ENCODE measurements around the gene EIF5B. TPM values are rescaled to one million over a fixed set of nuclear protein-coding genes. Genes with fewer than 3 reads are reported as not detected.

The EIF5B gene
- total RNA-seq, 4 donors from 2014 or later, result 33.0 to 71.3 (median 50.7) TPM

- in situ Hi-C loops (cut with MboI; ENCODE audit: low sequenced_read_pairs in 4 of 4), result no loop called here
- Histone ChIP-seq H3K27ac (no peak overlapping the region), H3K36me3 (peaks cover 0 to 70% of the 10 kb centered on the region in 2 donors), H3K4me3 (no peak overlapping the region), H3K4me1 (peaks cover 0 to 6% of the 10 kb centered on the region in 2 donors), H3K9me3 (no peaks in the 10 kb centered on the region), H3K27me3 (no peaks in the 10 kb centered on the region)
- TF ChIP-seq POLR2A (IDR thresholded peaks at IDR 0.05) (no peak), CTCF (IDR thresholded peaks at IDR 0.05 in 4 of 5, conservative IDR thresholded peaks at IDR 0.05 in 1 of 5) (no peak)
- DNase-seq (no peak), ATAC-seq (no peak)
- intact Hi-C loops (cut with DNase I; ENCODE audit: low total_unique reads), result no loop called here
Observed at GRCh38 chr2:99417396-99417795, 80.2 kb downstream of the EIF5B start.

GRCh38 chr2:99420031-99420430, 82.8 kb downstream of the EIF5B start:
- intact Hi-C loops (cut with DNase I; ENCODE audit: low total_unique reads) (no loop called here), in situ Hi-C loops (cut with MboI; ENCODE audit: low sequenced_read_pairs in 4 of 4) (no loop called here)
- Histone ChIP-seq H3K27ac (no peak overlapping the region), H3K9me3 (no peaks in the 10 kb centered on the region), H3K27me3 (no peaks in the 10 kb centered on the region), H3K36me3 (peaks cover 0 to 57% of the 10 kb centered on the region in 2 donors), H3K4me1 (peaks cover 8 to 15% of the 10 kb centered on the region in 2 donors), H3K4me3 (no peak overlapping the region)
- TF ChIP-seq POLR2A (IDR thresholded peaks at IDR 0.05), result no peak
- no peak for TF ChIP-seq CTCF (IDR thresholded peaks at IDR 0.05 in 4 of 5, conservative IDR thresholded peaks at IDR 0.05 in 1 of 5)
- DNase-seq (no peak), ATAC-seq (no peak)

- peaks cover 0 to 53% of the 10 kb centered on the region in 2 donors for H3K36me3 ChIP-seq
- intact Hi-C loops (cut with DNase I; ENCODE audit: low total_unique reads), result no loop called here
- no peaks in the 10 kb centered on the region for H3K9me3 ChIP-seq
- H3K27ac ChIP-seq, result no peak overlapping the region
- H3K4me1 ChIP-seq, result peaks cover 8 to 15% of the 10 kb centered on the region in 2 donors
- H3K27me3 ChIP-seq, result no peaks in the 10 kb centered on the region
- no peak overlapping the region for H3K4me3 ChIP-seq
- no peak for ATAC-seq
- in situ Hi-C loops (cut with MboI; ENCODE audit: low sequenced_read_pairs in 4 of 4), result no loop called here
- DNase-seq, result no peak
- TF ChIP-seq POLR2A (IDR thresholded peaks at IDR 0.05) (no peak), CTCF (IDR thresholded peaks at IDR 0.05 in 4 of 5, conservative IDR thresholded peaks at IDR 0.05 in 1 of 5) (no peak)
Observed at GRCh38 chr2:99420751-99421299, 83.6 kb downstream of the EIF5B start.

GRCh38 chr2:99421469-99421868, 84.3 kb downstream of the EIF5B start:
- H3K4me1 ChIP-seq, result peaks cover 8 to 15% of the 10 kb centered on the region in 2 donors
- H3K4me3 ChIP-seq, result no peak overlapping the region
- H3K36me3 ChIP-seq, result peaks cover 0 to 54% of the 10 kb centered on the region in 2 donors
- intact Hi-C loops (cut with DNase I; ENCODE audit: low total_unique reads), result no loop called here
- in situ Hi-C loops (cut with MboI; ENCODE audit: low sequenced_read_pairs in 4 of 4), result no loop called here
- TF ChIP-seq CTCF (IDR thresholded peaks at IDR 0.05 in 4 of 5, conservative IDR thresholded peaks at IDR 0.05 in 1 of 5), result no peak
- TF ChIP-seq POLR2A (IDR thresholded peaks at IDR 0.05), result no peak
- no peaks in the 10 kb centered on the region for H3K27me3 ChIP-seq
- no peak for DNase-seq
- H3K27ac ChIP-seq, result peak overlapping the region in 1 of 4 donors; percentile 1
- ATAC-seq, result no peak
- no peaks in the 10 kb centered on the region for H3K9me3 ChIP-seq

GRCh38 chr2:99422599-99422998, 85.4 kb downstream of the EIF5B start:
- intact Hi-C loops (cut with DNase I; ENCODE audit: low total_unique reads) (no loop called here), in situ Hi-C loops (cut with MboI; ENCODE audit: low sequenced_read_pairs in 4 of 4) (no loop called here)
- no peaks in the 10 kb centered on the region for H3K9me3 ChIP-seq
- TF ChIP-seq CTCF (IDR thresholded peaks at IDR 0.05 in 4 of 5, conservative IDR thresholded peaks at IDR 0.05 in 1 of 5), result no peak
- TF ChIP-seq POLR2A (IDR thresholded peaks at IDR 0.05), result no peak
- DNase-seq (no peak), ATAC-seq (peak; percentile 49 to 81)
- H3K4me1 ChIP-seq, result peaks cover 8 to 15% of the 10 kb centered on the region in 2 donors
- no peak overlapping the region for H3K4me3 ChIP-seq
- H3K27ac ChIP-seq, result peak overlapping the region; percentile 1 to 39 (median 24)
- H3K36me3 ChIP-seq, result peaks cover 0 to 46% of the 10 kb centered on the region in 2 donors
- H3K27me3 ChIP-seq, result no peaks in the 10 kb centered on the region

All from gastrocnemius medialis (tissue), 4 donors.